HEK293 (cell line): ENCODE results near the gene BAD.

Source experiments
- CTCF ChIA-PET: fragments of 350-600 bp; formaldehyde crosslinking; extraction: SDS; loops from one replicate; lab custom pipeline; 2021; ENCODE audit warnings: antibody characterized with exemption; lab: Yijun Ruan, JAX
- POLR2A ChIA-PET: fragments of 300-600 bp; formaldehyde crosslinking; extraction: SDS; loops from one replicate; lab custom pipeline; 2020; ENCODE audit warnings: antibody characterized with exemption, inconsistent platforms; lab: Yijun Ruan, JAX
- H3K27ac ChIP-seq: fragments of 200-500 bp; sonication (Bioruptor generic); 2 replicates; pipeline ENCODE4 v1.5.1; 2014; ENCODE audit warnings: low read depth, low read length, control low read depth, inconsistent platforms; ENCODE audit errors: extremely low read depth
- H3K36me3 ChIP-seq, 2 experiments: fragments of 200-500 bp in 1 of 2; sonication (Bioruptor generic) in 1 of 2; 1 replicate in 1 of 2; 2 replicates in 1 of 2; pipeline ENCODE4 v1.5.1; 2014 to 2017; ENCODE audit warnings: inconsistent platforms in 2 of 2, low read length in 2 of 2; ENCODE audit not compliant: control insufficient read depth in 2 of 2, insufficient read depth in 1 of 2
- H3K4me1 ChIP-seq: fragments of 200-500 bp; sonication (Bioruptor generic); 2 replicates; pipeline ENCODE4 v1.5.1; 2014; ENCODE audit warnings: mild to moderate bottlenecking, low read length, inconsistent platforms; ENCODE audit not compliant: control insufficient read depth, insufficient read depth
- H3K4me3 ChIP-seq: 2 replicates; pipeline ENCODE4 v1.5.1; 2011; ENCODE audit warnings: low read depth, mild to moderate bottlenecking, control low read depth, low read length, moderate library complexity
- H3K9me3 ChIP-seq: fragments of 200-500 bp; sonication (Bioruptor generic); 2 replicates; pipeline ENCODE4 v1.5.1; 2014; ENCODE audit warnings: low read depth, low read length, inconsistent platforms; ENCODE audit not compliant: control insufficient read depth, insufficient read depth
- BCL11A ChIP-seq: fragments of 450-650 bp; formaldehyde crosslinking; IDR thresholded peaks from 2 replicates; pipeline ENCODE4 v1.5.1; 2016; ENCODE audit warnings: low read depth, missing biosample characterization, missing genetic modification characterization
- BCL11B ChIP-seq: fragments of 450-650 bp; formaldehyde crosslinking; IDR thresholded peaks from 2 replicates; pipeline ENCODE4 v1.5.1; 2016; ENCODE audit warnings: low read depth, missing biosample characterization, missing genetic modification characterization
- GLIS2 ChIP-seq: fragments of 450-650 bp; formaldehyde crosslinking; IDR thresholded peaks from 2 replicates; pipeline ENCODE4 v1.5.1; 2016; ENCODE audit warnings: missing biosample characterization, missing genetic modification characterization
- HIC1 ChIP-seq: fragments of 450-650 bp; formaldehyde crosslinking; IDR thresholded peaks from 2 replicates; pipeline ENCODE4 v1.5.1; 2016; ENCODE audit warnings: missing biosample characterization, missing genetic modification characterization
- KLF7 ChIP-seq: fragments of 450-650 bp; formaldehyde crosslinking; IDR thresholded peaks from 2 replicates; pipeline ENCODE4 v1.5.1; 2016; ENCODE audit warnings: missing biosample characterization, missing genetic modification characterization, borderline replicate concordance
- MZF1 ChIP-seq: fragments of 450-650 bp; formaldehyde crosslinking; IDR thresholded peaks from 2 replicates; pipeline ENCODE4 v1.5.1; 2017; ENCODE audit warnings: missing biosample characterization, missing genetic modification characterization, borderline replicate concordance
- OVOL3 ChIP-seq: fragments of 450-650 bp; formaldehyde crosslinking; IDR thresholded peaks from 2 replicates; pipeline ENCODE4 v1.5.1; 2016; ENCODE audit warnings: missing biosample characterization, missing genetic modification characterization
- PRDM10 ChIP-seq: fragments of 450-650 bp; formaldehyde crosslinking; IDR thresholded peaks from 2 replicates; pipeline ENCODE4 v1.5.1; 2016; ENCODE audit warnings: missing biosample characterization, missing genetic modification characterization
- SCRT1 ChIP-seq: fragments of 450-650 bp; formaldehyde crosslinking; IDR thresholded peaks from 2 replicates; pipeline ENCODE4 v1.5.1; 2016; ENCODE audit warnings: missing biosample characterization, missing genetic modification characterization, borderline replicate concordance
- SP3 ChIP-seq: fragments of 450-650 bp; formaldehyde crosslinking; IDR thresholded peaks from 2 replicates; pipeline ENCODE4 v1.5.1; 2016; ENCODE audit warnings: missing biosample characterization, missing genetic modification characterization
- SP7 ChIP-seq: fragments of 450-650 bp; formaldehyde crosslinking; IDR thresholded peaks from 2 replicates; pipeline ENCODE4 v1.5.1; 2016; ENCODE audit warnings: missing biosample characterization, missing genetic modification characterization
- YY2 ChIP-seq: fragments of 450-650 bp; formaldehyde crosslinking; IDR thresholded peaks from 2 replicates; pipeline ENCODE4 v1.5.1; 2016; ENCODE audit warnings: missing biosample characterization, missing genetic modification characterization
- ZBTB17 ChIP-seq: fragments of 450-650 bp; formaldehyde crosslinking; IDR thresholded peaks from 2 replicates; pipeline ENCODE4 v1.5.1; 2016; ENCODE audit warnings: missing biosample characterization, missing genetic modification characterization
- ZBTB20 ChIP-seq: fragments of 450-650 bp; formaldehyde crosslinking; IDR thresholded peaks from 2 replicates; pipeline ENCODE4 v1.5.1; 2016; ENCODE audit warnings: missing biosample characterization, missing genetic modification characterization
- ZFP3 ChIP-seq: fragments of 450-650 bp; formaldehyde crosslinking; IDR thresholded peaks from 2 replicates; pipeline ENCODE4 v1.5.1; 2016; ENCODE audit warnings: low read depth, missing biosample characterization, missing genetic modification characterization
- ZNF121 ChIP-seq: fragments of 450-650 bp; formaldehyde crosslinking; IDR thresholded peaks from 2 replicates; pipeline ENCODE4 v1.5.1; 2016; ENCODE audit warnings: missing biosample characterization, missing genetic modification characterization
- ZNF18 ChIP-seq: fragments of 450-650 bp; formaldehyde crosslinking; IDR thresholded peaks from 2 replicates; pipeline ENCODE4 v1.5.1; 2016; ENCODE audit warnings: missing biosample characterization, missing genetic modification characterization
- ZNF184 ChIP-seq: fragments of 450-650 bp; IDR thresholded peaks from 2 replicates; pipeline ENCODE4 v1.5.1; 2018; ENCODE audit warnings: missing biosample characterization, mild to moderate bottlenecking, missing genetic modification characterization
- ZNF26 ChIP-seq: fragments of 450-650 bp; formaldehyde crosslinking; IDR thresholded peaks from 2 replicates; pipeline ENCODE4 v1.5.1; 2016; ENCODE audit warnings: missing biosample characterization, missing genetic modification characterization
- ZNF311 ChIP-seq: fragments of 450-650 bp; formaldehyde crosslinking; IDR thresholded peaks from 2 replicates; pipeline ENCODE4 v1.5.1; 2017; ENCODE audit warnings: missing biosample characterization, missing genetic modification characterization, borderline replicate concordance
- ZNF335 ChIP-seq: fragments of 450-650 bp; formaldehyde crosslinking; conservative IDR thresholded peaks from 2 replicates; pipeline ENCODE4 v1.5.1; 2016; ENCODE audit warnings: missing biosample characterization, missing genetic modification characterization
- ZNF350 ChIP-seq: fragments of 450-650 bp; formaldehyde crosslinking; IDR thresholded peaks from 2 replicates; pipeline ENCODE4 v1.5.0; 2017; ENCODE audit warnings: missing biosample characterization, mild to moderate bottlenecking, missing genetic modification characterization
- ZNF37A ChIP-seq: fragments of 450-650 bp; IDR thresholded peaks from 2 replicates; pipeline ENCODE4 v1.5.1; 2018; ENCODE audit warnings: missing biosample characterization, missing genetic modification characterization
- ZNF600 ChIP-seq: fragments of 450-650 bp; formaldehyde crosslinking; IDR thresholded peaks from 2 replicates; pipeline ENCODE4 v1.5.1; 2016; ENCODE audit warnings: missing biosample characterization, missing genetic modification characterization
- ZNF677 ChIP-seq: fragments of 450-650 bp; IDR thresholded peaks from 2 replicates; pipeline ENCODE4 v1.5.0; 2018; ENCODE audit warnings: missing biosample characterization, mild to moderate bottlenecking, missing genetic modification characterization, moderate library complexity
- ZNF768 ChIP-seq: fragments of 450-650 bp; formaldehyde crosslinking; IDR thresholded peaks from 2 replicates; pipeline ENCODE4 v1.5.1; 2018; ENCODE audit warnings: missing biosample characterization, mild to moderate bottlenecking, missing genetic modification characterization
- ZNF785 ChIP-seq: fragments of 450-650 bp; formaldehyde crosslinking; IDR thresholded peaks from 2 replicates; pipeline ENCODE4 v1.5.1; 2016; ENCODE audit warnings: missing biosample characterization, missing genetic modification characterization
- ZXDB ChIP-seq: fragments of 450-650 bp; formaldehyde crosslinking; IDR thresholded peaks from 2 replicates; pipeline ENCODE4 v1.5.1; 2016; ENCODE audit warnings: missing biosample characterization, missing genetic modification characterization

The BAD gene

GRCh38 chr11:64284048-64284961 lies at the start of gene BAD:
TSS of gene BAD (minus strand) at chr11:64284665. CDS start at chr11:64284368, 297 bp downstream.
- peak within 1 kb of the TSS; percentile 86 for H3K27ac ChIP-seq
- POLR2A ChIA-PET, result interaction anchor here (0.6 to 3.5 kb wide), 17 partner anchors 9 to 170 kb away, joined by 3 to 41 read pairs (median 5); partner anchors contain the start of genes DNAJC4, ESRRA, FKBP2 and PRDX5
- no peaks in the 10 kb centered on the region for H3K9me3 ChIP-seq
- peaks cover 9 to 47% of the 10 kb centered on the region in 2 experiments; a peak in 2 of 3 replicates for H3K36me3 ChIP-seq
- H3K4me3 ChIP-seq, result peak within 1 kb of the TSS; percentile 82
- CTCF ChIA-PET, result interaction anchor here (0.6 to 2.0 kb wide), 14 partner anchors 9 to 165 kb away, joined by 3 to 9 read pairs (median 4); partner anchors contain the start of genes CATSPERZ, ESRRA and PLCB3
- H3K4me1 ChIP-seq, result no peaks in the 10 kb centered on the region; the same call in 1 of the 2 replicates
- peak; percentile 93 for TF ChIP-seq ZNF335 (tag by site-specific recombination)
- 0 out of 2 replicates have a peak, but pooled peaks have one; percentile 40 for TF ChIP-seq KLF7 (tag by site-specific recombination)
- peak; percentile 76; the same call in 1 of the 2 replicates for TF ChIP-seq GLIS2 (tag by site-specific recombination)
- 0 out of 2 replicates have a peak, but pooled peaks have one; percentile 27 for TF ChIP-seq ZBTB17 (tag by site-specific recombination)
- TF ChIP-seq ZNF677 (tag by site-specific recombination), result no peak
- TF ChIP-seq ZNF768 (tag by site-specific recombination), result no peak
- TF ChIP-seq BCL11B (tag by site-specific recombination), result no peak
- TF ChIP-seq ZXDB (tag by site-specific recombination), result 0 out of 2 replicates have a peak, but pooled peaks have one; percentile 36
- TF ChIP-seq ZNF18 (tag by site-specific recombination), result no peak
- peak; percentile 93 for TF ChIP-seq ZBTB20 (tag by site-specific recombination)
- TF ChIP-seq SCRT1 (tag by site-specific recombination), result no peak
- TF ChIP-seq OVOL3 (tag by site-specific recombination), result no peak
- TF ChIP-seq HIC1 (tag by site-specific recombination), result no peak
- TF ChIP-seq BCL11A (tag by site-specific recombination), result no peak
- no peak for TF ChIP-seq ZFP3 (tag by site-specific recombination)
- no peak for TF ChIP-seq ZNF37A (tag by site-specific recombination)
- TF ChIP-seq SP7 (tag by site-specific recombination), result peak; percentile 28; the same call in 1 of the 2 replicates
- no peak for TF ChIP-seq ZNF26 (tag by site-specific recombination)
- no peak for TF ChIP-seq ZNF184
- TF ChIP-seq ZNF600 (tag by site-specific recombination), result peak; percentile 55; the same call in 1 of the 2 replicates
- TF ChIP-seq PRDM10 (tag by site-specific recombination), result peak; percentile 57
- TF ChIP-seq ZNF121 (tag by site-specific recombination), result no peak
- TF ChIP-seq ZNF350 (tag by site-specific recombination), result no peak
- no peak for TF ChIP-seq ZNF311 (tag by site-specific recombination)
- peak; percentile 61; the same call in 1 of the 2 replicates for TF ChIP-seq SP3 (tag by site-specific recombination)
- TF ChIP-seq MZF1 (tag by site-specific recombination), result no peak
- no peak for TF ChIP-seq YY2
- TF ChIP-seq ZNF785 (tag by site-specific recombination), result no peak
